H1 (cell line): ENCODE results near the gene FAM209A.

ENCODE experiments used
- BRCA1 ChIP-seq: IDR thresholded peaks from 2 replicates; pipeline ENCODE4 v1.6.1; 2012; ENCODE audit warnings: low read depth, low read length, improper control_type of control experiment
- CTCF ChIP-seq, 3 experiments: IDR thresholded peaks; 1 replicate in 2 of 3; 2 replicates in 1 of 3; pipeline versions ENCODE4 v1.5.1 to v1.6.1; 2011; ENCODE audit warnings: low read length in 3 of 3, mild to moderate bottlenecking in 3 of 3, inconsistent platforms in 2 of 3, low read depth in 1 of 3, moderate library complexity in 1 of 3; ENCODE audit not compliant: insufficient read depth in 1 of 3; ENCODE audit errors: control extremely low read depth in 1 of 3
- EP300 ChIP-seq, 2 experiments: IDR thresholded peaks; 1 replicate in 1 of 2; 2 replicates in 1 of 2; pipeline ENCODE4 v1.6.1; 2011 to 2012; ENCODE audit warnings: low read depth in 2 of 2, low read length in 2 of 2, mild to moderate bottlenecking in 2 of 2, borderline replicate concordance in 1 of 2, inconsistent platforms in 1 of 2, moderate library complexity in 1 of 2
- EZH2 ChIP-seq: fragments of 200-600 bp; sonication (generic); IDR thresholded peaks from 2 replicates; pipeline ENCODE4 v1.7.1; 2012; ENCODE audit warnings: low read depth, mild to moderate bottlenecking, moderate library complexity, low read length, inconsistent platforms; ENCODE audit not compliant: severe bottlenecking
- PHF8 ChIP-seq: fragments of 200-600 bp; sonication (generic); conservative IDR thresholded peaks from 2 replicates; pipeline ENCODE4 v1.7.1; 2012; ENCODE audit warnings: low read depth, mild to moderate bottlenecking, inconsistent platforms, low read length, moderate library complexity
- POLR2A ChIP-seq, 2 experiments: IDR thresholded peaks; 1 replicate in 1 of 2; 2 replicates in 1 of 2; pipeline ENCODE4 v1.6.1; 2011; ENCODE audit warnings: low read depth in 2 of 2, low read length in 2 of 2, mild to moderate bottlenecking in 2 of 2; ENCODE audit errors: control extremely low read depth in 1 of 2
- RXRA ChIP-seq: IDR thresholded peaks from 2 replicates; pipeline ENCODE4 v1.6.1; 2011; ENCODE audit warnings: low read depth, mild to moderate bottlenecking, low read length, moderate library complexity; ENCODE audit not compliant: insufficient read depth
- SIN3A ChIP-seq, 2 experiments: IDR thresholded peaks in 1 of 2; conservative IDR thresholded peaks in 1 of 2; 2 replicates each; pipeline ENCODE4 v1.6.1; 2011 to 2012; ENCODE audit warnings: low read length in 2 of 2, improper control_type of control experiment in 1 of 2, low read depth in 1 of 2, mild to moderate bottlenecking in 1 of 2
- SIX5 ChIP-seq: IDR thresholded peaks from 2 replicates; pipeline ENCODE4 v1.6.1; 2011; ENCODE audit warnings: mild to moderate bottlenecking, low read depth, low read length
- TAF1 ChIP-seq: IDR thresholded peaks from 2 replicates; pipeline ENCODE4 v1.6.1; 2011; ENCODE audit warnings: mild to moderate bottlenecking, low read depth, low read length
- YY1 ChIP-seq: IDR thresholded peaks from 2 replicates; pipeline ENCODE4 v1.6.1; 2011; ENCODE audit warnings: low read depth, mild to moderate bottlenecking, low read length

- TF ChIP-seq TAF1 (no peak), CTCF (IDR thresholded peaks at IDR 0.05; ENCODE audit: control extremely low read depth in 1 of 3, insufficient read depth in 1 of 3, low read depth in 1 of 3, low read length in 3 of 3) (no peak), PHF8 (no peak), POLR2A (IDR thresholded peaks at IDR 0.05; ENCODE audit: control extremely low read depth in 1 of 2, low read depth in 2 of 2, low read length in 2 of 2) (no peak), YY1 (no peak), SIN3A (conservative IDR thresholded peaks at IDR 0.05 in 1 of 2, IDR thresholded peaks at IDR 0.05 in 1 of 2; ENCODE audit: low read depth in 1 of 2, low read length in 2 of 2) (no peak), SIX5 (no peak), BRCA1 (no peak), RXRA (no peak), EZH2 (no peak), EP300 (IDR thresholded peaks at IDR 0.05; ENCODE audit: borderline replicate concordance in 1 of 2, low read depth in 2 of 2, low read length in 2 of 2) (no peak)
These were observed 40.6 kb upstream of the FAM209A start for GRCh38 chr20:56483970-56484369.
